Activated CD4-positive, alpha-beta T cell treated with anti-CD3 and anti-CD28 coated beads, Interleukin-2, amount 10 ng/mL, durations not matched to agents 7 days and 5 days (primary cell): ENCODE data around the gene LRGUK. TPM values are rescaled to one million over a fixed set of nuclear protein-coding genes. Genes with fewer than 3 reads are reported as not detected.
"Not testable (repeated sequence)": the region's sequence is repeated elsewhere in the genome, so short reads cannot be mapped to it uniquely, and the experiment has no call there.

Experiments used
- CTCF ChIA-PET: fragments of 350-600 bp; sonication (Branson Sonifier 250); formaldehyde crosslinking; loops from one replicate; lab custom pipeline; 2021; ENCODE audit warnings: antibody characterized with exemption; lab: Charles Lee
- POLR2A ChIA-PET: fragments of 350-600 bp; sonication (Branson Sonifier 250); formaldehyde crosslinking; loops from one replicate; lab custom pipeline; 2021; ENCODE audit warnings: antibody characterized with exemption; lab: Charles Lee
- DNase-seq: peaks from one replicate; pipeline ENCODE4 v3.0.0-alpha.2; 2020
- H3K27ac Mint-ChIP-seq: one replicate; pipeline ENCODE4 v1.8.0; 2021; ENCODE audit warnings: mild to moderate bottlenecking, moderate library complexity, mixed read lengths
- H3K27me3 Mint-ChIP-seq: one replicate; pipeline ENCODE4 v1.8.0; 2021; ENCODE audit warnings: mixed read lengths
- H3K36me3 Mint-ChIP-seq: one replicate; pipeline ENCODE4 v1.8.0; 2021; ENCODE audit warnings: low read depth, mixed read lengths
- H3K4me1 Mint-ChIP-seq: one replicate; pipeline ENCODE4 v1.8.0; 2021; ENCODE audit warnings: mixed read lengths
- H3K4me3 Mint-ChIP-seq: one replicate; pipeline ENCODE4 v1.8.0; 2021; ENCODE audit warnings: mild to moderate bottlenecking, moderate library complexity, mixed read lengths
- H3K9me3 Mint-ChIP-seq: one replicate; pipeline ENCODE4 v1.8.0; 2021; ENCODE audit warnings: mixed read lengths
- total RNA-seq, 2 experiments: library from RNA; stranded (reverse); gene quantifications; one replicate each; pipeline ENCODE4 v1.2.3, GENCODE V29; 2021

The LRGUK gene, protein sequence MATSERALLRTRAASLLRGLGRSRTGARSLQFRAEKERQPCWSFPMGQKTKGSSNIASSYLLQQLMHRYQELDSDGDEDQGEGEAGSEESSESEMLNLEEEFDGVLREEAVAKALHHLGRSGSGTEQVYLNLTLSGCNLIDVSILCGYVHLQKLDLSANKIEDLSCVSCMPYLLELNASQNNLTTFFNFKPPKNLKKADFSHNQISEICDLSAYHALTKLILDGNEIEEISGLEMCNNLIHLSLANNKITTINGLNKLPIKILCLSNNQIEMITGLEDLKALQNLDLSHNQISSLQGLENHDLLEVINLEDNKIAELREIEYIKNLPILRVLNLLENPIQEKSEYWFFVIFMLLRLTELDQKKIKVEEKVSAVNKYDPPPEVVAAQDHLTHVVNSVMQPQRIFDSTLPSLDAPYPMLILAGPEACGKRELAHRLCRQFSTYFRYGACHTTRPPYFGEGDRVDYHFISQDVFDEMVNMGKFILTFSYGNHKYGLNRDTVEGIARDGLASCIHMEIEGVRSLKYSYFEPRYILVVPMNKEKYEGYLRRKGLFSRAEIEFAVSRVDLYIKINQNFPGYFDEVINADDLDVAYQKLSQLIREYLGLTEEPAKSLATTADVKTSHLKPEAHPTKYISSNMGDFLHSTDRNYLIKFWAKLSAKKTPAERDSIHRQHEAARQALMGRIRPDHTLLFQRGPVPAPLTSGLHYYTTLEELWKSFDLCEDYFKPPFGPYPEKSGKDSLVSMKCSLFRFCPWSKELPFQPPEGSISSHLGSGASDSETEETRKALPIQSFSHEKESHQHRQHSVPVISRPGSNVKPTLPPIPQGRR
- under 1 TPM; 0.17 to 0.25 TPM for total RNA-seq

DNA sequence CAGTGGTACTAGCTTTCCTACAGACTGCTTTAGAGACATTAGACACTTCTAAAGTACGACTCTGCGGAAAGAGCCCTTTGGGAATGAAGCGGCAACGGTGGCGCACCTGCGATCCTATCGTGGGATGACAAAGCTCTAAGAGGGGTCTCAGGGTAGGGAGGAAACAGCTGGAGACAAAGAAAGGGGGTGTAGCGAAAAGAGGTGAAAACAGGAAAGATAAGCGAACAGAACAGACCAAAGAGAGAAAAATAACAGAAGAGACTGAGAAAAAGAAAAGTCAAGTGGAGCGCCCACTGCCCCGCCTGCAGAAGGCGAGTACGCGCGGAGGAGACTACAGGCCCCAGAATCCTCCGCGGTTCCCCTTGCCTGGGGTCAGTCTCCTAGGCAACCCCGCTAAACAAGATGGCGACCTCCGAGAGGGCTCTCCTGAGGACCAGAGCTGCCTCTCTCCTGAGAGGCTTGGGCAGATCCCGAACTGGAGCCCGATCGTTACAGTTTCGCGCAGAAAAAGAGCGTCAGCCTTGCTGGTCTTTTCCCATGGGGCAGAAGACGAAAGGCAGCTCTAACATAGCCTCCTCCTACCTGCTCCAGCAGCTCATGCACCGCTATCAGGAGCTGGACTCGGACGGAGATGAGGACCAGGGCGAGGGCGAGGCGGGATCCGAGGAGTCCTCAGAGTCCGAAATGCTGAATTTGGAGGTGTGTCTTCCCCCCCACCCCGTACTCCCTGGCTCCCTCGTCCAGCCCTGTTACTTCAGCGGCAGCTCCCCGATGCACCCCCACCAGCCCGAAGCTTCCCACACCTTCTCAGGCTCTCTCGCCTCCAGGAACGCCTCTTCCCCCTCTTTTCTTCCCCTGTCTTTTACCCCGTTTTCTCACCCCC is at the start of gene LRGUK:
Gene LRGUK, plus strand, starts transcription at position 375 of the 883 bp plus-strand sequence. Its CDS starts 28 bp downstream, at position 403.
- POLR2A ChIA-PET, result interaction anchor here (0.7 kb wide), 2 partner anchors 267 to 834 kb away, joined by 3 read pairs; no protein-coding TSS in a partner anchor
- peak within 1 kb of the TSS; percentile 73 for H3K4me3 Mint-ChIP-seq
- peak; percentile 85 for DNase-seq
- CTCF ChIA-PET, result interaction anchor here (0.7 to 1.8 kb wide), 5 partner anchors 8 to 1026 kb away, joined by 3 to 4 read pairs (median 3); no protein-coding TSS in a partner anchor
- H3K36me3 Mint-ChIP-seq, result no peaks in the 10 kb centered on the region
- peaks cover 24% of the 10 kb centered on the region for H3K27me3 Mint-ChIP-seq
- H3K9me3 Mint-ChIP-seq, result no peaks in the 10 kb centered on the region
- H3K4me1 Mint-ChIP-seq, result peaks cover 16% of the 10 kb centered on the region
- no peak within 1 kb of the TSS for H3K27ac Mint-ChIP-seq

DNA sequence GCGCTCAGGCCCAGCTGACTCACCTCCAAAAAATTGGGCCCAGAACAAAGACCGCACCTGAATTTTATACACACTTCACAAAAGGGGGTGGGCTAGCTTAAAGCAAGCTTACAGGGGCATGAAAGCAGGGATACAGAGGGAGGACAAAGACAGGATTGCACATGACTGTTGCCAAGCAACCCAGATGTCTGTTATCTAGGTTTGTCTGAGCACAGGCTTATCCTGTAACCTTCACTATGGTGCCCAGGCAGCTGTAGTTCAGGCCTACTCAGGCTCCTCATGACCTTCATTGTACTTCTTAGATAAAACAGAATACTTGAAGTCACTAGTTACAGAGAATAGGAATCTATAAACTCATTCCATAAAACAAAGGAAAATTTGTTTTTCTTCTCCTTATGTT is 49.6 kb upstream of the LRGUK start:
- H3K9me3 Mint-ChIP-seq, CTCF ChIA-PET, POLR2A ChIA-PET, H3K27me3 Mint-ChIP-seq, H3K36me3 Mint-ChIP-seq, H3K27ac Mint-ChIP-seq, H3K4me3 Mint-ChIP-seq, H3K4me1 Mint-ChIP-seq, DNase-seq: not testable (repeated sequence)

DNA sequence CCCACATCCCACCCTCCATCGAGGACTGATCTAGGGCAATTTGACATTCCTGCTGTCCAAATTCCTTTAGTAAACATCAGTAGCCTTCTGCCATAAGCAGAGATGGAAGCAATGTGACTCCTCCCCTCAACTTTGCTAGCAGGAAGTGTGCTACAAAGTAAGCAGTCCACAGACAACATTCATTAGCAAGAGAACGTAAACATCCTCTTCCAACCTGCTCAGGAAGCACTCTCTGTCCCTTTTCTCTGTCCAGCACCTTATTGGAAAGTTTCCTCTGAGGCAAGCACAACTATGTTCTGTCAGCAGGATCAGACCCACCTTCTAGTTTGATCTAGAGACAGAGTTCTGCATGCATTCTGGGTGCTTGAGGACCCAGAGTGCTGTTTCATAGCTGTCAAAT is 48.1 kb upstream of the LRGUK start:
- H3K4me1 Mint-ChIP-seq, result no peaks in the 10 kb centered on the region
- no peak overlapping the region for H3K27ac Mint-ChIP-seq
- H3K4me3 Mint-ChIP-seq, result no peak overlapping the region
- CTCF ChIA-PET, result no interaction called here
- H3K36me3 Mint-ChIP-seq, result peaks cover 2% of the 10 kb centered on the region
- peaks cover 9% of the 10 kb centered on the region for H3K9me3 Mint-ChIP-seq
- H3K27me3 Mint-ChIP-seq, result no peaks in the 10 kb centered on the region
- POLR2A ChIA-PET, result no interaction called here
- no peak for DNase-seq

DNA sequence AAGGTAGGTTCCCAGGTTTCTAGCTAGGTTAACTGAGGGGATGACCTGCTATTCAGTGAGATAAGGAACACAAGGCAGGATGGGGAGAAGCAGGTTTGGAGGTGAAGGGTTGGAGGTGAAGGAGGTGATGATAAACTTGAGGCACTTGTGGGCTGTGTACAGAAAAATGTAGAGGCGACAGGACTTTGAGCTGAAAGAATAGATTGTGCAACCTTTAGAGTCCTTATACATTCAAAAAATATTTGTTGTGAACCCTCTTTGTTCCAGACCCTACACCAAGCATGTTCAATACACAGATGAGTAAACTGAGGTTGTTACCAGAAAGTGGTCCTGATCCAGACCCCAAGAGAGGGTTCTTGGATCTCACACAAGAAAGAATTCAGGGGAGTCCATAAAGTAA is 45.4 kb upstream of the LRGUK start:
- POLR2A ChIA-PET, result no interaction called here
- H3K9me3 Mint-ChIP-seq, result peaks cover 6% of the 10 kb centered on the region
- DNase-seq, result no peak
- no peak overlapping the region for H3K4me3 Mint-ChIP-seq
- H3K27me3 Mint-ChIP-seq, result no peaks in the 10 kb centered on the region
- CTCF ChIA-PET, result no interaction called here
- H3K36me3 Mint-ChIP-seq, result no peaks in the 10 kb centered on the region
- no peaks in the 10 kb centered on the region for H3K4me1 Mint-ChIP-seq
- no peak overlapping the region for H3K27ac Mint-ChIP-seq

DNA sequence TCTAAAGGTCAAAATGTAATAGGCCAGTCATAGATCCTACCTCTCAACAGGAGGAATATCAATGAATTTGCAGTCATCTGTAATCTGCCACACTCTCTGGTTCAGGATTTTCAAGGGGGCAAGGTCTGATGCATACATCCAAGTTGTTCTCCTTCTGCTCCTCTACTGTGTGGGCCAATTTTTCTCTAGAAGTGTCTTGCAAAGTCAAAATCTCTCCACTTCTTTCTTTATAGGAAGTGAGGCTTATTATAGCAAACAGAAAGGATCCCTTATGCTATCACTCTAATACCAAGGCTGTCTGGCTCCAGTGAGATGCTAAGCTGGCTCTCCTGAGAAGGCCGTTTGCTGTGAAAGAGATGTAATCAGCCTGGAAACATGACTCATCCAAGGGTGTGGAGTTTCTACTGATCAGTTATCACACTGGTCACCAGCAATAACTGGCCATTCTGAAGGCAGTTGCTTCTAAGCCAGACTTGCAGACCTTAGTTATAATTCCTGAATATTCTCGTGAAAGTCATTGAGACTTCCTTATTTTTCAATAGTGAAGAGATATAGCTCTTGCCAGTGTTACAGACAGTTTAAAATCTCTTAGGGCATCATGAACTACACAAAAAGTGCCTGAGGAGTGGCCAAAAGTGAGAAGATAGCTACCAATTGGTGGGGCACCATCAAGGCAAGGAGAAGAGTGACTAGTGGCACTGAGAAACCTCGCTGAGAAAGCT is 43.2 kb upstream of the LRGUK start:
- DNase-seq, result no peak
- ChIA-PET CTCF (interaction anchor here (0.8 kb wide), 1 partner anchor 13 kb away, joined by 3 read pairs; no protein-coding TSS in a partner anchor), POLR2A (no interaction called here)
- no peaks in the 10 kb centered on the region for H3K36me3 Mint-ChIP-seq
- no peaks in the 10 kb centered on the region for H3K4me1 Mint-ChIP-seq
- no peaks in the 10 kb centered on the region for H3K27me3 Mint-ChIP-seq
- H3K27ac Mint-ChIP-seq, result no peak overlapping the region
- H3K4me3 Mint-ChIP-seq, result no peak overlapping the region
- peaks cover 10% of the 10 kb centered on the region for H3K9me3 Mint-ChIP-seq

DNA sequence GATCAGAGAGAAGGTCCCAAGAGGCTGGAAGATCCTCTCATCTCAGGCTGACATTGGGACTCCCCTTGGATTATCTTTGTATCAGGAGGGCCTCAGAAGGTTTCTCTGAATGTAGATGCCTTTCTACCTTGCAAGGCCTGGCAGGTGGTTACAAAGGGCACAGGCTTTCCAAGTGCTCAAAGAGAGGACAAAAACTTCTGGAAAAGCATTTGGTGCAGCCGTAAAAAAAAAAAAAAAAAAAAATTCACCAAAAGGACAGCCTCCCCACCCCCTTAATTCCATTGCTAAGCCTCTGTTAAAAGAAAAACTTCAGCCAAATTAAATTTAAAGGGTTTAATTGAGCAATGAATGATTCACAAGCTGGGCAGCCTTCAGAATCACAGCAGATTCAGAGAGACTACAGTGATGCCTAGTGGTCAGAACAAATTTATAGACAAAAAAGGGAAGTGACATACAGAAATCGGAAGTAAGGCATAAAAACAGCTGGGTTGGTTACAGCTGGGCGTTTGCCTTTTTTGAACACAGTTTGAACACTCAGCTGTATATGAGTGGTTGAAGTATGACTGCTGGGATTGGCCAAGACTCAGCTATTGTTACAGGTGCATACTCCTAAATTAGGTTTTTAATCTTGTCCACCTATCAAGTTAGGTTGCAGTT is 42.5 kb upstream of the LRGUK start:
- CTCF ChIA-PET, result interaction anchor here (1.2 kb wide), 1 partner anchor 20 kb away, joined by 4 read pairs; no protein-coding TSS in a partner anchor
- H3K27ac Mint-ChIP-seq, result no peak overlapping the region
- H3K4me3 Mint-ChIP-seq, result no peak overlapping the region

DNA sequence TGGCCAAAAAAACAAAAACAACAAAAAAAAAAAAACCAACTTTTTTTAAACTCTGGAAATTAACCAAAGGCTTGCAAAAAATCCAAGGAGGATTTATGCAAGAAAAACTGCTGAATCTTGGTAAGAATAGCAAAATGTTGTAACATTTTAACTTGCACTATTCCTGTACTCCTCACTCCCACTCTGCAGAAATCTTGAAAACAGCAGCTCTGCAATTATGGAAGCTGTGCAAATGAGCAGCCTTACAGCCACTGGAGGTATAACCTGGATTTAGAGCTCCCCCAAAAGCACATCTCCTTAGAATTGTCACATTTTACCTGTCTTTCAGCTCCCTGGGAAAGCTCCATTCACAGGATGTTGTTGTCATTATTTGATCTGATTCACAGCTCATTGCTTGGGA is 41.8 kb upstream of the LRGUK start:
- ChIA-PET POLR2A (no interaction called here), CTCF (interaction anchor here (1.2 kb wide), 1 partner anchor 21 kb away, joined by 4 read pairs; no protein-coding TSS in a partner anchor)
- Mint-ChIP-seq H3K36me3 (no peaks in the 10 kb centered on the region), H3K4me1 (no peaks in the 10 kb centered on the region), H3K27me3 (no peaks in the 10 kb centered on the region), H3K27ac (no peak overlapping the region), H3K9me3 (peaks cover 20% of the 10 kb centered on the region), H3K4me3 (no peak overlapping the region)
- no peak for DNase-seq

More for the DNA sequence above, 42.5 kb upstream of the LRGUK start:
- DNase-seq, result no peak
- POLR2A ChIA-PET, result no interaction called here
- Mint-ChIP-seq H3K9me3 (peaks cover 15% of the 10 kb centered on the region), H3K27me3 (no peaks in the 10 kb centered on the region), H3K36me3 (no peaks in the 10 kb centered on the region), H3K4me1 (no peaks in the 10 kb centered on the region)

DNA sequence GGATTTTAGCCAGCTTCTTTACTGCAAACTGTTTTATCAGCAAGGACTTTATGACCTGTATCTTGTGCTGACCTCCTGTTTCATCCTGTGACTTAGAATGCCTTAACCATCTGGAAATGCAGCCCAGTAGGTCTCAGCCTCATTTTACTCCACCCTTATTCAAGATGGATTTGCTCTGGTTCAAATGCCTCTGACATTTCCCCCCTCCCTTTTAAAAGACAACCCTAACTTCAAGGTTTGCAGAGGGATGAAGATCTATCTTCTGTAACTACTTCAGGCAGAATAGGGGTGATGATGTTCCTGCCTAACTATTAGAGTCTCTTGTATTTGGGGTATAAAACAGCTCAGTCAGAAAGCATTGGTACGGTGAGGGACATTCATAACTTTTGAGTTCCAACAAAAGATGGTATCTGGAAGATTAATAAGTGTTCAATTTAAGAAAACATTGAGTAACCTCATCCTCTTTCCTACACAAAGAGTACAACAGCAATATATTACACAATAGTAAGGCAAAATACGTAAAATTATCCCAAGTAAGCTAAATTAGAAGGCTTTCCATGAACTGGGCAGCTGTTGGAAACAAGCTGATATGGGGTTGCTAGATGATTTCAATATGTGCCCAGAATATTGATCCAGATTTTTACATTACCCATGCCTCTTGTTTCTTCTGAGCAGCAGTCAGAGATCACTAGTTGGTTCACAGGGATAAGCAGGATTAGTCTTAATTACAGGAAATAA is 40.0 kb upstream of the LRGUK start:
- no peak for DNase-seq
- Mint-ChIP-seq H3K4me3 (no peak overlapping the region), H3K27ac (no peak overlapping the region), H3K27me3 (no peaks in the 10 kb centered on the region), H3K9me3 (peaks cover 21% of the 10 kb centered on the region), H3K36me3 (no peaks in the 10 kb centered on the region), H3K4me1 (no peaks in the 10 kb centered on the region)
- POLR2A ChIA-PET, result no interaction called here
- CTCF ChIA-PET, result no interaction called here

DNA sequence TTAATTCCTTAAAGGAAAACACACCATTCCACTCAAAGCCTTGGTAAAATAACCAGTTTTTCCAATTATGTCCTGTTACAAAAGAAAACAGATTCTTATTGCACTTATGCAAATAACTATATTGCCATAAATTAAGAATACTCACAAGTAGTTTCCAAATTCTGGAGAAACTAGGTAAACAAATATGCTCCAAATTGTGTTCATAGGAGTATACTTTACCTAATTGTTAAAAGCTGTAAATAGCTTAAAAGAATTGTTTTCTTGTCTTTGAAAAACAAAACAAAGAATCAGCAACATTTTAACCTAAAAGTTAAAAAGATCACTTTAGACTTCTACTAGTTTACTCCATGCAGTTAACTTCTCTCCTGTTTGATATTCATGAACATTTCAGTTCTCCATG is 38.9 kb upstream of the LRGUK start:
- no peak for DNase-seq
- Mint-ChIP-seq H3K27ac (no peak overlapping the region), H3K4me1 (no peaks in the 10 kb centered on the region), H3K4me3 (no peak overlapping the region), H3K27me3 (no peaks in the 10 kb centered on the region), H3K36me3 (no peaks in the 10 kb centered on the region), H3K9me3 (peaks cover 21% of the 10 kb centered on the region)
- ChIA-PET POLR2A (no interaction called here), CTCF (no interaction called here)

DNA sequence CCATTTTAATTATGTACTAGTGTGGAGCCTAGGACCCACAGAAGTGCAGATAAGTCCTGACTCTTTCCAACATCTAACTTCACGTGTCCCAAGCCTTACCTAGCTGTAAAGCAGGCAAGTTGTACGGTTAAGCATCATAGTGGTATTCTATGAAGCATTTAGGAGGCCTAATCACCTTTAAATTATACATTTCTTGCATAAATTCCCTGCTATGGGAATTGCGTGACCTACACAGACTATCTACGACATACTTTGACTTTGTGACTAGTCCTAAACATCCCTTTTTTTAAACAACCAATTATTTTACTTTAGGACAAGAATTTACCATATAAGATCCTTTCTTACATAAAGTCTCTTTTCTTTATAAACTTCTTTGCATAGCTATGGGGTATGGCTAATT is 37.7 kb upstream of the LRGUK start:
- ChIA-PET POLR2A (no interaction called here), CTCF (interaction anchor here (1.1 kb wide), 1 partner anchor 9 kb away, joined by 3 read pairs; no protein-coding TSS in a partner anchor)
- DNase-seq, result no peak
- Mint-ChIP-seq H3K9me3 (peaks cover 23% of the 10 kb centered on the region), H3K36me3 (no peaks in the 10 kb centered on the region), H3K27ac (no peak overlapping the region), H3K4me1 (no peaks in the 10 kb centered on the region), H3K4me3 (no peak overlapping the region), H3K27me3 (peaks cover 1% of the 10 kb centered on the region)

DNA sequence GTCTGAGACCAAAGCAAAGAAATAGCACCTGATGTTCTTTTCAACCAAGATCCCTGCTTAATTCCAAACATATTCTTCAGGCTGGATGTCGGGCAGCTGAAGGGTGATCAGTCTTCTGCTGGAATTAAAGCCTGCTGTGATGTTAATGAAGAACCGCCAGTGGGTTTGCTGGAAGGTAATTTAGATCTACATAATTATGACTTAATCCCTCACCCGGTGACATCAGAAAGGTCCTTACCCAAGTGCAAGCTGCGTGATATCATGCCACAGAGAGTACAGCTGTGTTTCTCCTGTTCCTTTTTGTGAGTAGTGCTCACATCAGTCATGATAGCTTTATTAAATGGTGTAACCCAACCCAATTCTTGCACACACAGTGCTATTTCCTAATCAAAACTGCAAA is 29.1 kb upstream of the LRGUK start:
- H3K27ac Mint-ChIP-seq, result no peak overlapping the region
- CTCF ChIA-PET, result interaction anchor here (1.0 kb wide), 1 partner anchor 9 kb away, joined by 3 read pairs; no protein-coding TSS in a partner anchor
- no peak overlapping the region for H3K4me3 Mint-ChIP-seq
- H3K9me3 Mint-ChIP-seq, result peaks cover 13% of the 10 kb centered on the region
- H3K4me1 Mint-ChIP-seq, result no peaks in the 10 kb centered on the region
- no peak for DNase-seq
- POLR2A ChIA-PET, result no interaction called here
- peaks cover 7% of the 10 kb centered on the region for H3K27me3 Mint-ChIP-seq
- H3K36me3 Mint-ChIP-seq, result no peaks in the 10 kb centered on the region
